ENCODE results near the gene ZNF691.
"Not testable (repeated sequence)": the region's sequence is repeated elsewhere in the genome, so short reads cannot be mapped to it uniquely, and the experiment has no call there.

ZNF691 gene

GRCh38 chr1:42806593-42806992 is 39.8 kb upstream of the ZNF691 start:
- CTCF ChIA-PET = no interaction called here
- POLR2A ChIA-PET = no interaction called here
- TF ChIP-seq SP1 (IDR thresholded peaks at IDR 0.05) (no peak), LEF1 (IDR thresholded peaks at IDR 0.05; ENCODE audit: borderline replicate concordance) (no peak), PKNOX1 (IDR thresholded peaks at IDR 0.05) (no peak), ZNF384 (IDR thresholded peaks at IDR 0.05) (no peak), FOXM1 (IDR thresholded peaks at IDR 0.05; ENCODE audit: borderline replicate concordance) (no peak), FOXA1 (IDR thresholded peaks at IDR 0.05) (no peak), ARNT (IDR thresholded peaks at IDR 0.05) (no peak), FOXK2 (IDR thresholded peaks at IDR 0.05) (no peak), TARDBP (IDR thresholded peaks at IDR 0.05) (no peak), SUZ12 (IDR thresholded peaks at IDR 0.05) (no peak), NFRKB (IDR thresholded peaks at IDR 0.05) (no peak), BHLHE40 (IDR thresholded peaks at IDR 0.05; ENCODE audit: borderline replicate concordance) (no peak), CTBP1 (IDR thresholded peaks at IDR 0.05; ENCODE audit: borderline replicate concordance) (no peak), HDGF (IDR thresholded peaks at IDR 0.05; ENCODE audit: borderline replicate concordance) (no peak)
- no peak for DNase-seq (ENCODE audit: extremely low spot score)

GRCh38 chr1:42807056-42807668 is 39.3 kb upstream of the ZNF691 start:
- POLR2A ChIA-PET = no interaction called here
- TF ChIP-seq FOXA1 (IDR thresholded peaks at IDR 0.05) = no peak
- no peak for TF ChIP-seq NFRKB (IDR thresholded peaks at IDR 0.05)
- TF ChIP-seq SUZ12 (IDR thresholded peaks at IDR 0.05) = no peak
- no peak for TF ChIP-seq ELF4 (IDR thresholded peaks at IDR 0.05)
- no peak for TF ChIP-seq SP1 (IDR thresholded peaks at IDR 0.05)
- TF ChIP-seq HDGF (IDR thresholded peaks at IDR 0.05; ENCODE audit: borderline replicate concordance) = no peak
- TF ChIP-seq PKNOX1 (IDR thresholded peaks at IDR 0.05) = no peak
- TF ChIP-seq TARDBP (IDR thresholded peaks at IDR 0.05) = no peak
- TF ChIP-seq FOXM1 (IDR thresholded peaks at IDR 0.05; ENCODE audit: borderline replicate concordance) = no peak
- CTCF ChIA-PET = no interaction called here
- no peak for DNase-seq (ENCODE audit: extremely low spot score)

DNA sequence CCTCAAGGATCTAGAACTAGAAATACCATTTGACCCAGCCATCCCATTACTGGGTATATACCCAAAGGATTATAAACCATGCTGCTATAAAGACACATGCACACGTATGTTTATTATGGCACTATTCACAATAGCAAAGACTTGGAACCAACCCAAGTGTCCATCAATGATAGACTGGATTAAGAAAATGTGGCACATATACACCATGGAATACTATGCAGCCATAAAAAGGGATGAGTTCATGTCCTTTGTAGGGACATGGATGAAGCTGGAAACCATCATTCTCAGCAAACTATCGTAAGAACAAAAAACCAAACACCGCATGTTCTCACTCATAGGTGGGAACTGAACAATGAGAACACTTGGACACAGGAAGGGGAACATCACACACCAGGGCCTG is 31.6 kb upstream of the ZNF691 start:
- DNase-seq (ENCODE audit: extremely low spot score); POLR2A ChIA-PET; CTCF ChIA-PET: not testable (repeated sequence)

GRCh38 chr1:42815941-42816584 is 30.4 kb upstream of the ZNF691 start:
- POLR2A ChIA-PET = interaction anchor here (0.8 to 2.9 kb wide), 4 partner anchors 9 to 49 kb away, joined by 3 to 26 read pairs (median 13); partner anchors contain the start of genes C1orf50, P3H1 and ZNF691
- DNase-seq (ENCODE audit: extremely low spot score) = no peak
- no peak for TF ChIP-seq FOXA1 (IDR thresholded peaks at IDR 0.05)
- no peak for TF ChIP-seq ARNT (IDR thresholded peaks at IDR 0.05)
- no peak for TF ChIP-seq SUZ12 (IDR thresholded peaks at IDR 0.05)
- no peak for TF ChIP-seq ZNF384 (IDR thresholded peaks at IDR 0.05)
- no peak for TF ChIP-seq PKNOX1 (IDR thresholded peaks at IDR 0.05)
- no peak for TF ChIP-seq CTBP1 (IDR thresholded peaks at IDR 0.05; ENCODE audit: borderline replicate concordance)
- TF ChIP-seq L3MBTL2 (conservative IDR thresholded peaks at IDR 0.05) = no peak
- TF ChIP-seq LEF1 (IDR thresholded peaks at IDR 0.05; ENCODE audit: borderline replicate concordance) = no peak
- no peak for TF ChIP-seq HDGF (IDR thresholded peaks at IDR 0.05; ENCODE audit: borderline replicate concordance)
- CTCF ChIA-PET = interaction anchor here (0.5 to 0.6 kb wide), 2 partner anchors 708 to 928 kb away, joined by 5 read pairs; no protein-coding TSS in a partner anchor

- DNase-seq (ENCODE audit: extremely low spot score) = peak; percentile 98
- ChIA-PET CTCF (no interaction called here), POLR2A (interaction anchor here (0.8 to 2.9 kb wide), 5 partner anchors 9 to 135 kb away, joined by 3 to 26 read pairs (median 4); partner anchors contain the start of genes C1orf50, P3H1, YBX1 and ZNF691)
- TF ChIP-seq ZNF384 (IDR thresholded peaks at IDR 0.05) = no peak
- no peak for TF ChIP-seq L3MBTL2 (conservative IDR thresholded peaks at IDR 0.05)
- no peak for TF ChIP-seq NFRKB (IDR thresholded peaks at IDR 0.05)
Measured at GRCh38 chr1:42816585-42817439, 29.6 kb upstream of the ZNF691 start, which contains the start of the genes ERMAP and SVBP. ERMAP (plus strand) TSS chr1:42817122; CDS start chr1:42830449, 13,327 bp downstream. SVBP (minus strand) TSS chr1:42817397; CDS start chr1:42816544, 853 bp downstream.

DNA sequence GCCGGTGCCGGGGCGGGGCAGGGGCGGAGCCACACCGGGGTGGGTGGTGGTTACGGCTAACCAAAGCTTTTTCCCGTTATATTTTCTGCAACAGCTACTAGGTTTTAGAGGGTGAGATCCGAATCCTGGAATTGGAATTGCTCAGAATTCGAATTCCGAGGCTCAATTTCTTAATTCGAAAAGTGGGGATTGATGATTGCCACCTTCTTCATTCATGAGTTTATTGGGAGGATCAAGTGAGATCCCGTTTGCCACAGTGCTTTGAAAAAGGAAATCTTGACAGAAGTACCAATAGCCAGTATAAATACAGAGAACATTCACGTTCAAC is 29.0 kb upstream of the ZNF691 start:
- DNase-seq (ENCODE audit: extremely low spot score) = no peak
- POLR2A ChIA-PET = interaction anchor here (0.5 to 2.9 kb wide), 6 partner anchors 23 to 135 kb away, joined by 3 to 26 read pairs (median 4); partner anchors contain the start of genes C1orf50, P3H1, YBX1 and ZNF691
- CTCF ChIA-PET = no interaction called here
- TF ChIP-seq ARNT (IDR thresholded peaks at IDR 0.05) = no peak
- no peak for TF ChIP-seq BHLHE40 (IDR thresholded peaks at IDR 0.05; ENCODE audit: borderline replicate concordance)
- no peak for TF ChIP-seq FOXA1 (IDR thresholded peaks at IDR 0.05)
- no peak for TF ChIP-seq TARDBP (IDR thresholded peaks at IDR 0.05)
- no peak for TF ChIP-seq L3MBTL2 (conservative IDR thresholded peaks at IDR 0.05)
- TF ChIP-seq SUZ12 (IDR thresholded peaks at IDR 0.05) = no peak
